SK-N-DZ (cell line): Measurements from ENCODE around the gene PDZD4.
"Not testable (repeated sequence)": the region's sequence is repeated elsewhere in the genome, so short reads cannot be mapped to it uniquely, and the experiment has no call there.

Experiments used
- DNase-seq: peaks from one replicate; pipeline ENCODE4 v3.0.0-alpha.2; 2015; ENCODE audit warnings: low spot score

The PDZD4 gene

GRCh38 chrX:153844509-153845082 is 14.3 kb upstream of the PDZD4 start:
- DNase-seq: no peak

- no peak for DNase-seq
These were observed 6.6 kb upstream of the PDZD4 start for GRCh38 chrX:153836921-153837320.

- DNase-seq: no peak
These were observed 2.4 kb upstream of the PDZD4 start for GRCh38 chrX:153832728-153833127.

- DNase-seq: peak; percentile 22
These were observed 1.2 kb upstream of the PDZD4 start for GRCh38 chrX:153831429-153832150.

- DNase-seq: no peak
These were observed 490 bp upstream of the PDZD4 start for GRCh38 chrX:153830640-153831428.

GRCh38 chrX:153829549-153829798 is 870 bp downstream of the PDZD4 start:
- DNase-seq: no peak

GRCh38 chrX:153828723-153829548 is 1.4 kb downstream of the PDZD4 start:
- peak; percentile 35 for DNase-seq

- DNase-seq: no peak
These were observed 2.0 kb downstream of the PDZD4 start for GRCh38 chrX:153828308-153828707.

GRCh38 chrX:153827903-153828302 is 2.4 kb downstream of the PDZD4 start:
- DNase-seq: no peak

- no peak for DNase-seq
These were observed 3.3 kb downstream of the PDZD4 start for GRCh38 chrX:153827016-153827415.

- DNase-seq: no peak
These were observed 5.3 kb downstream of the PDZD4 start for GRCh38 chrX:153825042-153825441.

- DNase-seq: no peak
These were observed 6.0 kb downstream of the PDZD4 start for GRCh38 chrX:153824348-153824747.

GRCh38 chrX:153821066-153821465 is 9.3 kb downstream of the PDZD4 start:
- DNase-seq: no peak

GRCh38 chrX:153820601-153821000 is 9.7 kb downstream of the PDZD4 start:
- no peak for DNase-seq

GRCh38 chrX:153819384-153820040 is 10.8 kb downstream of the PDZD4 start:
- no peak for DNase-seq

GRCh38 chrX:153818571-153819383 is 11.6 kb downstream of the PDZD4 start:
- peak; percentile 63 for DNase-seq

GRCh38 chrX:153818064-153818463 is 12.3 kb downstream of the PDZD4 start:
- DNase-seq: not testable (repeated sequence)

GRCh38 chrX:153816831-153817690 is 13.3 kb downstream of the PDZD4 start:
- DNase-seq: no peak

- no peak for DNase-seq
These were observed 15.6 kb downstream of the PDZD4 start for GRCh38 chrX:153814591-153815315.
